GM21737 (cell line): ENCODE measurements around the gene SOX4.

Source experiments
- ATAC-seq: cut with Tn5 transposase; IDR thresholded peaks from one replicate; pipeline ENCODE4 v1.9.1; 2021; ENCODE audit warnings: mild to moderate bottlenecking, moderate library complexity; ENCODE audit not compliant: unreplicated experiment

The SOX4 gene

DNA sequence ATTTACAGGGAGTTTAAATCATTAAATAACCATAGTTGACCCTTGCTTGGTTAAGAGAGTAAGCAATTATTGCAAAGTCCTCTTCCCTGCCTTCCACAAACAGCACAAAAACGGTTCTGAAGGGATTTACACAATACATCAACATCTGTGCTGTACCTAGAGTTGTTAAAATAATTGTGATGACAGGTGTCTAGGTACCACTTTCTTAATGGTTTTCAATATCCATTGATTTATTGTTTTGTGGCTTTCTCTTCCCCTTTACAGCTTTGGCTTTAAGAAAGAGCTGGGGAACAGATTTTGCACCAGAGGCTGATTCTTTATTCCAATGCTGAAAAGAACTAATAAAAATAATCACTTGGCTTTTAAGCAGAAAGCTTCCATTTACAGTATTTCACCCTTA lies 598 bp upstream of the SOX4 start:
- no peak for ATAC-seq

DNA sequence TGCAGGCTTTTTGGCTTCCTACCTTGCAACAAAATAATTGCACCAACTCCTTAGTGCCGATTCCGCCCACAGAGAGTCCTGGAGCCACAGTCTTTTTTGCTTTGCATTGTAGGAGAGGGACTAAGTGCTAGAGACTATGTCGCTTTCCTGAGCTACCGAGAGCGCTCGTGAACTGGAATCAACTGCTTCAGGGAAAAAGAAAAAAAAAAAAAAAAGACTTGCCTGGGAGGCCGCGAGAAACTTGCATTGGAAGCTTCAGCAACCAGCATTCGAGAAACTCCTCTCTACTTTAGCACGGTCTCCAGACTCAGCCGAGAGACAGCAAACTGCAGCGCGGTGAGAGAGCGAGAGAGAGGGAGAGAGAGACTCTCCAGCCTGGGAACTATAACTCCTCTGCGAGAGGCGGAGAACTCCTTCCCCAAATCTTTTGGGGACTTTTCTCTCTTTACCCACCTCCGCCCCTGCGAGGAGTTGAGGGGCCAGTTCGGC lies 420 bp downstream of the SOX4 start:
- no peak for ATAC-seq

DNA sequence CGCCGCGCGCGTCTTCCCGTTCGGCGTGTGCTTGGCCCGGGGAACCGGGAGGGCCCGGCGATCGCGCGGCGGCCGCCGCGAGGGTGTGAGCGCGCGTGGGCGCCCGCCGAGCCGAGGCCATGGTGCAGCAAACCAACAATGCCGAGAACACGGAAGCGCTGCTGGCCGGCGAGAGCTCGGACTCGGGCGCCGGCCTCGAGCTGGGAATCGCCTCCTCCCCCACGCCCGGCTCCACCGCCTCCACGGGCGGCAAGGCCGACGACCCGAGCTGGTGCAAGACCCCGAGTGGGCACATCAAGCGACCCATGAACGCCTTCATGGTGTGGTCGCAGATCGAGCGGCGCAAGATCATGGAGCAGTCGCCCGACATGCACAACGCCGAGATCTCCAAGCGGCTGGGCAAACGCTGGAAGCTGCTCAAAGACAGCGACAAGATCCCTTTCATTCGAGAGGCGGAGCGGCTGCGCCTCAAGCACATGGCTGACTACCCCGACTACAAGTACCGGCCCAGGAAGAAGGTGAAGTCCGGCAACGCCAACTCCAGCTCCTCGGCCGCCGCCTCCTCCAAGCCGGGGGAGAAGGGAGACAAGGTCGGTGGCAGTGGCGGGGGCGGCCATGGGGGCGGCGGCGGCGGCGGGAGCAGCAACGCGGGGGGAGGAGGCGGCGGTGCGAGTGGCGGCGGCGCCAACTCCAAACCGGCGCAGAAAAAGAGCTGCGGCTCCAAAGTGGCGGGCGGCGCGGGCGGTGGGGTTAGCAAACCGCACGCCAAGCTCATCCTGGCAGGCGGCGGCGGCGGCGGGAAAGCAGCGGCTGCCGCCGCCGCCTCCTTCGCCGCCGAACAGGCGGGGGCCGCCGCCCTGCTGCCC lies 1.1 kb downstream of the SOX4 start:
- ATAC-seq: no peak

DNA sequence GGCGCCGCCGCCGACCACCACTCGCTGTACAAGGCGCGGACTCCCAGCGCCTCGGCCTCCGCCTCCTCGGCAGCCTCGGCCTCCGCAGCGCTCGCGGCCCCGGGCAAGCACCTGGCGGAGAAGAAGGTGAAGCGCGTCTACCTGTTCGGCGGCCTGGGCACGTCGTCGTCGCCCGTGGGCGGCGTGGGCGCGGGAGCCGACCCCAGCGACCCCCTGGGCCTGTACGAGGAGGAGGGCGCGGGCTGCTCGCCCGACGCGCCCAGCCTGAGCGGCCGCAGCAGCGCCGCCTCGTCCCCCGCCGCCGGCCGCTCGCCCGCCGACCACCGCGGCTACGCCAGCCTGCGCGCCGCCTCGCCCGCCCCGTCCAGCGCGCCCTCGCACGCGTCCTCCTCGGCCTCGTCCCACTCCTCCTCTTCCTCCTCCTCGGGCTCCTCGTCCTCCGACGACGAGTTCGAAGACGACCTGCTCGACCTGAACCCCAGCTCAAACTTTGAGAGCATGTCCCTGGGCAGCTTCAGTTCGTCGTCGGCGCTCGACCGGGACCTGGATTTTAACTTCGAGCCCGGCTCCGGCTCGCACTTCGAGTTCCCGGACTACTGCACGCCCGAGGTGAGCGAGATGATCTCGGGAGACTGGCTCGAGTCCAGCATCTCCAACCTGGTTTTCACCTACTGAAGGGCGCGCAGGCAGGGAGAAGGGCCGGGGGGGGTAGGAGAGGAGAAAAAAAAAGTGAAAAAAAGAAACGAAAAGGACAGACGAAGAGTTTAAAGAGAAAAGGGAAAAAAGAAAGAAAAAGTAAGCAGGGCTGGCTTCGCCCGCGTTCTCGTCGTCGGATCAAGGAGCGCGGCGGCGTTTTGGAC lies 2.0 kb downstream of the SOX4 start:
- ATAC-seq: no peak

DNA sequence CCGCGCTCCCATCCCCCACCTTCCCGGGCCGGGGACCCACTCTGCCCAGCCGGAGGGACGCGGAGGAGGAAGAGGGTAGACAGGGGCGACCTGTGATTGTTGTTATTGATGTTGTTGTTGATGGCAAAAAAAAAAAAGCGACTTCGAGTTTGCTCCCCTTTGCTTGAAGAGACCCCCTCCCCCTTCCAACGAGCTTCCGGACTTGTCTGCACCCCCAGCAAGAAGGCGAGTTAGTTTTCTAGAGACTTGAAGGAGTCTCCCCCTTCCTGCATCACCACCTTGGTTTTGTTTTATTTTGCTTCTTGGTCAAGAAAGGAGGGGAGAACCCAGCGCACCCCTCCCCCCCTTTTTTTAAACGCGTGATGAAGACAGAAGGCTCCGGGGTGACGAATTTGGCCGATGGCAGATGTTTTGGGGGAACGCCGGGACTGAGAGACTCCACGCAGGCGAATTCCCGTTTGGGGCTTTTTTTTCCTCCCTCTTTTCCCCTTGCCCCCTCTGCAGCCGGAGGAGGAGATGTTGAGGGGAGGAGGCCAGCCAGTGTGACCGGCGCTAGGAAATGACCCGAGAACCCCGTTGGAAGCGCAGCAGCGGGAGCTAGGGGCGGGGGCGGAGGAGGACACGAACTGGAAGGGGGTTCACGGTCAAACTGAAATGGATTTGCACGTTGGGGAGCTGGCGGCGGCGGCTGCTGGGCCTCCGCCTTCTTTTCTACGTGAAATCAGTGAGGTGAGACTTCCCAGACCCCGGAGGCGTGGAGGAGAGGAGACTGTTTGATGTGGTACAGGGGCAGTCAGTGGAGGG lies 2.8 kb downstream of the SOX4 start:
- no peak for ATAC-seq

DNA sequence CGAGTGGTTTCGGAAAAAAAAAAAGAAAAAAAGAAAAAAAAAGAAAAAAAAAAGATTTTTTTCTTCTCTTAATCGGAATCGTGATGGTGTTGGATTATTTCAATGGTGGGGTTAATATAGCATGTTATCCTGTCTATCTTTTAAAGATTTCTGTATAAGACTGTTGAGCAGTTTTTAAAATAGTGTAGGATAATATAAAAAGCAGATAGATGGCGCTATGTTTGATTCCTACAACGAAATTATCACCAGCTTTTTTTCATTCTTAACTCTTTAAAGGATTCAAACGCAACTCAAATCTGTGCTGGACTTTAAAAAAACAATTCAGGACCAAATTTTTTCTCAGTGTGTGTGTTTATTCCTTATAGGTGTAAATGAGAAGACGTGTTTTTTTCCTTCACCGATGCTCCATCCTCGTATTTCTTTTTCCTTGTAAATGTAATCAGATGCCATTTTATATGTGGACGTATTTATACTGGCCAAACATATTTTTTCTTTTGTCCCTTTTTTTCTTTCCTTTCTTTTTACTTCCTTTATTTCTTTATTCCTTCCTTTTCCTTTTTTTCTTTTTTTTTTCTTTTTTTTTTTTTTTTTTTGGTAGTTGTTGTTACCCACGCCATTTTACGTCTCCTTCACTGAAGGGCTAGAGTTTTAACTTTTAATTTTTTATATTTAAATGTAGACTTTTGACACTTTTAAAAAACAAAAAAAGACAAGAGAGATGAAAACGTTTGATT lies 3.6 kb downstream of the SOX4 start:
- ATAC-seq: no peak

DNA sequence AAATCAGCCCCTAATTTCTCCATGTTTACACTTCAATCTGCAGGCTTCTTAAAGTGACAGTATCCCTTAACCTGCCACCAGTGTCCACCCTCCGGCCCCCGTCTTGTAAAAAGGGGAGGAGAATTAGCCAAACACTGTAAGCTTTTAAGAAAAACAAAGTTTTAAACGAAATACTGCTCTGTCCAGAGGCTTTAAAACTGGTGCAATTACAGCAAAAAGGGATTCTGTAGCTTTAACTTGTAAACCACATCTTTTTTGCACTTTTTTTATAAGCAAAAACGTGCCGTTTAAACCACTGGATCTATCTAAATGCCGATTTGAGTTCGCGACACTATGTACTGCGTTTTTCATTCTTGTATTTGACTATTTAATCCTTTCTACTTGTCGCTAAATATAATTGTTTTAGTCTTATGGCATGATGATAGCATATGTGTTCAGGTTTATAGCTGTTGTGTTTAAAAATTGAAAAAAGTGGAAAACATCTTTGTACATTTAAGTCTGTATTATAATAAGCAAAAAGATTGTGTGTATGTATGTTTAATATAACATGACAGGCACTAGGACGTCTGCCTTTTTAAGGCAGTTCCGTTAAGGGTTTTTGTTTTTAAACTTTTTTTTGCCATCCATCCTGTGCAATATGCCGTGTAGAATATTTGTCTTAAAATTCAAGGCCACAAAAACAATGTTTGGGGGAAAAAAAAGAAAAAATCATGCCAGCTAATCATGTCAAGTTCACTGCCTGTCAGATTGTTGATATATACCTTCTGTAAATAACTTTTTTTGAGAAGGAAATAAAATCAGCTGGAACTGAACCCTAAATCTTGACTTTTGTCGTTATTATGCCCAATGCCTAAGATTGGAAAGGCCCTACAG lies 4.5 kb downstream of the SOX4 start:
- no peak for ATAC-seq

DNA sequence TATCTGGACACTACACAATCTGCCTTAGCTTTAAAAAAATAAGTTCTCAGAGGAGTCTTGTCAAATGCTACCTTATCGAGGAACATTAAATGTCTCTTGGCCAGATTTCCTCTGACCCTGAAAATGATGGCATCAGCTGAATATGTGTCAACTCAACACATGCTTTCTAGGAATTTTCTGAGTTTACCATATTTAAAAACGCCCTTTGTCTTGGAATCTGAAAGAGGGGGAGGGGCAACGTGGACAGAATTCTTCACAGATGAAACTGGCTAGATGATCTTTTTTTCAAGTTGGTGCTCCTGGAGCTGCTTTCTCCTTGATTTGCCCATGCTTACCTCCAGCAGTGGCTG lies 5.1 kb downstream of the SOX4 start:
- no peak for ATAC-seq

DNA sequence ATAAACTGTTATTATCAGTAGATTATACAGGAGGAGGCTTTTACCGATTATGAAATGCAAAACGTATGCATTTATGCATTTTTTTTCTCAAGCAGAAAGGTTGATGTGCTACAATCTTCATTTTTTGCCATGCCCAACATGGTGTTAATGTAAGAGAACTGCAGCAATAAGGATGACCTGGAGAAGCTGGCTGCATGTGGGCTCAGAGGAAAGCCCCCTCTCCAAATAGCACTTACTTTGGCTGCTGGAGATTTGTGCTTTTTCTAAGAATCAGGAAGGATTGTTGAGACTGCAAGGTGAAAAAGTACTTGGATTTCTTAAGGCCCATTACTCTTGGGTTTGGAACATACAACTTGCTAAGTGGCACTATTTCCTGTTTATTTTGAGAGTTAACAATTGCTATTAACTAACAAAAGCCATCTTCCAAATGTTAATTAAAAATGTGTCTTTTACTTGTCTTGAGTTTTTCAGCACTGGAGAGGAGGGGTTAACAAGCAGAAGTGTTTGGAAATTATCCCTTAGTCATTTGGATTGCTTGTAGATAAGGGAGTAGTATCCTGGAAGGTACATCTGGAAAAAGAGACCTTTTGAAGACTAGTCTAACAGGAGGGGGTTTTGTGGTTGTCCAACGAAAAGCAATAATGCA lies 5.6 kb downstream of the SOX4 start:
- no peak for ATAC-seq

DNA sequence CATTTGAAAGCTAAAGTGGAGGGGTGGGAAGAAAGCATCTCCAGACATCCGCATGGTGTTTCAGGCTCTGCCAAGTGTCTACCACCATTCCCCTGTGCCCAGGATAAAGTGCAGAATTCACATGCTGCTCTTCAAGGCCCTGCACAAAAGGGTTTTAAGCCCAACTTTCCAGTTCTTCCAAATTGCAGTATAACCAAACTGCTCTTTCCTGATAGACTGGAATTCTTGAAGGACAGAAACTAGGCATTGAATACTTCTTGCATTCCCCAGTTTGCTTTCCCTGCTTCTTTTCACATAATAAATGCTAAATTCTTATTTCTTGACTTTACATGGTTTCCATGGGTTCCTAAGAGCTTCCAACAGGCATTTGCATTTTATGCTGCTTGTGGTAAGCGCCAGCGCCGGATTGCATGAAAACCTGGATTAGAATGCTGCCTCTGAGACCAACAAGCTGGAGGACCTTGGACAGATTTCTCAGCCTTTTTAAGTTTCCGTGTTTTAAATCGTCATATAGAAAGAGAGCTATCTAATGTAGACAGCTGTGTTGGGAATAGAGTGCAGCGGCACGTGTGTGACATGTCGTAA lies 7.9 kb downstream of the SOX4 start:
- no peak for ATAC-seq

DNA sequence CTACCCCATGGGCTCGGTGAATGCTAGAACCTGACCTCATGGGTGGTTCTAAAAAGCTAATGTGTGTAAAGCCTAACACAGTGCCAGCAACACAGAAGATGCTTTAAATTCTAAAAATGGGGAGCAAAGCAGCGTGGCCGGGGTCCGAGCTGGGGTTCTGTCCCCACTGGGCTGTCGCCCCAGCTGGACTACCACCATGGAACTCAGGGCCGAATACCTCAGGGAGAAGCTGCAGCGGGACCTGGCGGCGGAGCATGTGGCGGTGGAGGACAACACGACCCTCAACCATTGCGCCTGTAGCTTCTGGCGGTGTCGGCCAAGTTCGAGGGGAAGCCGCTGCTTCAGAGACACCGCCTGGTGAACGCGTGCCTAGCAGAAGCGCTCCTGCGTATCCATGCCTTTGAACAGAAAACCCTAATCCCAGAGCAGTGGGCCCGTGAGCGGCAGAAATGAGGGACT lies 8.4 kb downstream of the SOX4 start:
- ATAC-seq: no peak

DNA sequence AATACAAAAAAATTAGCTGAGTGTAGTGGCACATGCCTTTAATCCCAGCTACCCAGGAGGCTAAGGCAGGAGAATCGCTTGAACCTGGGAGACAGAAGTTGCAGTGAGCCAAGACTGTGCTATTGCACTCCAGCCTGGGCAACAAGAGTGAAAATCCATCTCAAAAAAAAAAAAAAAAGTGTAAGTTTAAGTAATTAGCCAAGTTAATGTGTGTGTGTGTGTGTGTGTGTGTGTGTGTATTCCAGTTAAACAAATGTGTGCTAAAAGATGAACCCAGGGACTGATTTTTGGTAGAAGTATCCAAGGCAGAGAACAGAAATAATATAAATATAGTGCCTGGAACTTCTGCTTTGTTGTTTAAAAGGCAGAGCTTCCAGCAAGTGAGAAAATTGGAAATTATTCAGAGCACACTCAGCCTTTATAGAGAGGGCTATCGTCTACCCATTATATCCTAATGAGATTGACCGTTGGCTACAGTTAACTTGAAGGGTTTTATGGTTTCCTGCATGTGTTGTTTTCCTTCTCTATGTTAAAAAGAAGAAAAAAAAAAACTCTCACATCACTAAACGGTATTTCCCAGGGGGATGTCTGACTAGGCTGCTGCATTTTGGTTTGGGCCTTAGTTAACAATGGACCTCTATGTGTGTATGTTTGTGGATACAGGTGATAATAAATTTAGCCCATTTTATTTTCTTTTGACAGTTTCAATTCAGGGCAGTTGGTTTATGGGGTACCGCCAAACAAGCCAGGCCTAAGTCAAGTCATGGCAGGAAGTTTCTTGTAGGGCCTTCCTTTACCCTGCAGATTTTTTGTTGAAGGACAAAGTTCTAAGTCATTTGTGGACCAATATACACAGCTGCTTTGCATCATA lies 9.8 kb downstream of the SOX4 start:
- no peak for ATAC-seq

DNA sequence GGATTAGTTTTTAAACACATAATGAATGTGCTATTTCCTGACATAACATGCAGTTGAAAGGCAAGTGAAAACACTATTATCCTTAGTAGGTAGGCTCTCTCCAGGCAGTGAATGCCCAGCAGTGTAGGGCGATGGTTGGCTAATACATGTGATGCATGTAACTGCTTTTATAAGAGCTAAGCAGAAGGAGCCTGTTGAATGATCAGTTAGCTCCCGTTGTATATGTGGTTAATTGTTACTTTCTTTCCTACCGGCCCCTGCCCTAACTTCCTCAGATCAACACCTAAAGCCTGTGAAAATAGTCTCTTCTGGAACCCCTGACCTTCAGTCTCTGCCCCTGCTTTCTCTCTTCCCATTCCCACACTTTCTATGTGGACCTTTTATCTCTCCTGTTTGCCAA lies 10.5 kb downstream of the SOX4 start:
- ATAC-seq: no peak

DNA sequence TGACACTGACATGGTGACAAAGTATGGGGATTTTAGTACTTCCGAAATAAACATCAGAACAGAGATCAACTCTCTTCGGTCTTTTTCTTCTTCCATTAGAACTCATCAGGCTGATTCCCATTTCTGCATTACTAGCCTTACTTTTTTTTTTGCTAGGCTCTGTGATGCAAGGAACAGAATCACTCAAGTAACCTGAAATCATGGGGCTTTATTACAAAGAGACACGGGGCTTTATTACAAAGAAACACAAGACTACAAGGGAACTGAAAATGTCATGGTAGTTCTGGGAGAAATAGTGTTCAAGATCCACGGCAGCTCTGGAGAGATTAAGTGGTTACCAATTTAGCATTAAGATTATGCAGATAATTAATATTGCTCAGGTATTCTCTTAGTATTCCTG lies 11.6 kb downstream of the SOX4 start:
- no peak for ATAC-seq

DNA sequence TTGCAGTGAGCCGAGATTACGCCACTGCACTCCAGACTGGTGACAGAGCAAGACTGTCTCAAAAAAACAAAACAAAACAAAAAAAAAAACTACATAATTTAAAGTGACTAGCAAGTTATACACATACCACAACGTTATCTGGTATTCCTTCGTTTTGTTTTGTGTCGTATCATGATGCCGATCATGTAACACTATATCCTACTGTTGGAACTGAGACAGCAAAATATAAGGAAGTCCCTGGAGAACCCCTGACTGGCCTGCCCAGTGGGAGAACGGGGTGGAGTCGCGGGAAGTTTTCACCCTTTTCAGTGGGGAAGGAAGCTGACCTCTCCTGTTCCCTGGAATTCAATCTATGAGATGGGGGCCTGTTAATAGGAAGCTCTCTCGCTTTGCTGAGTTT lies 15.1 kb downstream of the SOX4 start:
- ATAC-seq: no peak

DNA sequence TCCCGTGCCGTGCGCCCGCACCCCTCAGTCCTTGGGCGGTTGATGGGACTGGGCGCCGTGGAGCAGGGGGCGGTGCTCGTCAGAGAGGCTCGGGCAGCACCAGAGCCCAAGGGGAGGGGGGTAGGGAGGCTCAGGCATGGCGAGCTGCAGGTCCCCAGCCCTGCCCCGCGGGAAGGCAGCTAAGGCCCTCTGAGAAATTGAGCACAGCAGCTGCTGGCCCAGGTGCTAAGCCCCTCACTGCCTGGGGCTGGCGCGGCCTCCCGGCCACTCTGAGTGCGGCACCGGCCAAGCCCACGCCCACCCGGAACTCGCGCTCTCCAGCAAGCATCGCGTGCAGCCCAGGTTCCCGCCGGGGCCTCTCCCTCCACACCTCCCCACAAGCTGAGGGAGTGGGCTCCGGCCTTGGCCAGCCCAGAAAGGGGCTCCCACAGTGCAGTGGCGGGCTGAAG lies 16.4 kb downstream of the SOX4 start:
- ATAC-seq: no peak

DNA sequence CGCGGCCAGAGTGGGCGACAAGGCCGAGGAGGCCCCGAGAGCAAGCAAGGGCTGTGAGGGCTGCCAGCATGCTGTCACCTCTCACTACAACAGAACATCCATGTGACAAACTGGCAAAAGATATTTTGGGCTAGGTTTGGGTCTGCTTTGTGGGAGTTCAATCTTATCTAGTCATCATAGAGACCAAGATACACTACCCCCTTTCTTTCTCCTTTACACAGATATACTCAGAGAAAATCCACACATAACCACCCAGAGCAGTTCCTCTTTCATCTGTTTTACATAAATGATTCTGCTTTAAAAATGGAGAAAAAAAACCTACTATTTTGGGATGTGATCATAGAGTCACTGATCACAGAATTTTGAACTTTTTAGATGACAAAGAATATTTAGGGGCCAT lies 16.8 kb downstream of the SOX4 start:
- ATAC-seq: no peak

DNA sequence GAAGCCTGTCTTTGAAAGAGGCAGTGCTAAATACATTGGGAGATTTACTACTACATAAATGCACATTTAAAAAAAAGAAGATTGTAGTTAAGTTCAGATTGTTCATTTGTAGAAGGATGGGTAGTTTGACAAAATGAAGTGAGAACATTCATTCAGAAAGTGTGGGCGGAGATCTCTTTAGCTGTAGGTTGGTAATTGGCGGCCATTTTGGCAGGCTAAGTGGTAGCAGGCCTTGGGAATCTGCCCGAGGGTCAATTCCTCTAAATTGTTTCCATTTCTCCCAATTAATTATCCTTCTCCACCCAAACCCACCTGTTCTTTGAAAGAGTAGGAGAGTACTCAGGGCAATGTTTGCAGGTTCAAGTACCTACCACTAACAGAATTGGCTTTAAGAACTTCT lies 17.9 kb downstream of the SOX4 start:
- no peak for ATAC-seq
